HG03196 (cell line): Measurements from ENCODE around the gene KIAA0040.

Experiments used
- ATAC-seq: cut with Tn5 transposase; IDR thresholded peaks from one replicate; pipeline ENCODE4 v1.9.1; 2021; ENCODE audit not compliant: unreplicated experiment

Gene KIAA0040

DNA sequence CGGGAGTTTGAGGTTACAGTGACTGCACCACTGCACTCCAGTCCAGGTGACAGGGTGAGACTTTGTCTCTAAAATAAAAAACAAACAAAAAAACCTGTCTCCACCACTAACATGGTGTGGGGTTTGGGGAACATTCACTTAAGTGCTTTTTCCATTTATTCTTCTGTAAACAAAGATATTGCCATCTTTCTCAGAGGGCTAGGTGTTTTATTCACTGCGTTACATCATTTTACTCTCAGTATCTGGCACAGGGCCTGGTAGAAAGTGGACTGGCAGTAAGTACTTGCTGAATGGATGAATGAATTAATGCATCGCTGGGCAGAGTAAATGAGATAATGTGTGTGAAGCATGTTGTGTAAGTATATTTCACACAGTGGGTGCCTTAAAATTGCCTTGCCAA is 20.1 kb downstream of the KIAA0040 start:
- ATAC-seq = no peak

DNA sequence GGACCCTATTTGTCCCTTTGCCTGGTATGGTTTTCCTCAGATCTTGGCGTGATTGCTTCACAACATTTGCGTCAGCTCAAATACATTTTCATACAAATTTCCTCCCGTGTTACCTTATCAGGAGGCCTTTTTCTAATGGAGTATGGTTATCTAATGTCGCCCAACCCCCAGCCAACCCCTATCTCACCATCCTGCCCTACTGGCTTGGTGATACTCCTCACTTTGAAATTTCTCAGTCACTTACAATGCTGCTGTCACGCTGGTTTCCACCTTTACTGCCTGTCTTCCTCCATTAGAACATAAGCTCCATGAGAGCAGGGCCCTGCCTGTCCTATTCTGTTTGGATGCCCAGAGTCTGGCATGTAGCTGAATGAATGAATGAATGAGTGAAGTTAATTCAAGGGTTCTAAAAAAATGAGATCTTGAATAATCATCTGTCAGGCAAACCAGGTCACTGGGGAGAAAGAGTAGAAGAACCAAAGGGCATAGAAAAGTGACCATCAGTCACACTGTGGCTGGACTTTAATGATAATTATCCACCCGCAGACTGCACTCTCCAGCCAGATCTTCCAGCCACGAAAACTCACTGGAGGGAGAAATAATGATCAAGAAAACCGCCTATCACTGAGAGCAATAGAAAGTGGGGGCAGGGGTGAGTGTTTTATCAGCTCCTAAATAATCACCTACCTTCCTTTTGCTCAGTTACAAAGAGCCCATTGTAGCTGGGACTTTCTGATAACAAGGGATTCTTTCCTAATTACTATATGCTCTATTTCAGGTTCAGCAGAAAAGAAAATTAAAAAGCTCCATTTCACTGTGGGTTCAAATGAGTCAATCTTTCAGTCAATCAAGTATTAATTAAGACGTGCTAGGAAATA is 21.3 kb downstream of the KIAA0040 start:
- ATAC-seq = no peak

DNA sequence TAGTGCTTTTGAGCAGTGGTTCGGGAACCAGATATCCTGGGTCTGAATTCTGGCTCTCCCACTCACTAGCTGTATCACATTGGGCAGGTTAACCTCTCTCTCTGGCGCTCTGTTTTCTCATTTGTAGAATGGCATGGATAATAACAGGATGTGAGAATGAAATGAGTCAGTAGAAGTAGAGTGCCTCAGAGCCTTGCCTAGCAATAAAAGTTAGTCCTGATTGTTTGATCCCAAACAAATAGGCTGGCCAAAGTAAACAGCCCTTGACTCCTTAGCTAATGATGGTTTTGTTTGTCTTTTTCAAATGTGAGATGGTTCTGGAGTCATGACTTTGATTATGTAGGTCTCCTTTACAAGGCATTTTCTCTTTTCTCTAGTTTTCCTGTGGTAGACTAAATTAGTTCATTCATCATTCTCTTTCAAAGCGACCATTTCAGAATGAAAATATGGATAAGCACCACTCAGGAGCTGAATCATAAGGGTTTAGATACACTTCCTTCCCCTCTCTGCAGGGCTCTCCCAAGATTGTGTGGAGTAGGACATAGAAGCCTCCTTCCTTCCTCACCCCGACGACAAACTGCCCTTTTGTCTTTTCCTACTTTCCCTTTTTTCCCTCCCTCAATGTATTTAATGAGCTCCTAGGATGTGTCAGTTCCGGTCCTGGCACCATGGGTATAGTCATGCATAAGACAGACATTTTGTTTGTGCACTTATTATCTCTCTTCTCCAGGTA is 23.1 kb downstream of the KIAA0040 start:
- ATAC-seq = no peak

DNA sequence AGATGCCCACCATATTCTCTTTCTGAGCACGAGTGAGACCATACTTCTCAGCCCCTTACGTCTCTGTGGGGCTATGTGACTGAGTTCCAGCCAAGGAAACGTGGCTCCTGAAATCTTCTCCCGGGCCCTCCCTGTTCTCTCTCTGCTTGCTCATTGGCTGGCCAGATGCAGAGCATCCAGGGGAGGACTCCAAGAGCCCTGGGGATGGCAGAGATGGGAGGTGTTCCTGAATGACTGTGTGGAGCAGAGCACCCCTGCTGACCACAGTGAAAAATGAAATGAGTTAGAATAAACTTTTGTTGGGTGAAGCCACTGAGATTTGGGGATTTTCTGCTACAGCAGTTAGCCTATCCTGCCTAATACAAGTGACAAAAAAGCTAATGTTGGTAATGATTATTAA is 23.8 kb downstream of the KIAA0040 start:
- no peak for ATAC-seq

DNA sequence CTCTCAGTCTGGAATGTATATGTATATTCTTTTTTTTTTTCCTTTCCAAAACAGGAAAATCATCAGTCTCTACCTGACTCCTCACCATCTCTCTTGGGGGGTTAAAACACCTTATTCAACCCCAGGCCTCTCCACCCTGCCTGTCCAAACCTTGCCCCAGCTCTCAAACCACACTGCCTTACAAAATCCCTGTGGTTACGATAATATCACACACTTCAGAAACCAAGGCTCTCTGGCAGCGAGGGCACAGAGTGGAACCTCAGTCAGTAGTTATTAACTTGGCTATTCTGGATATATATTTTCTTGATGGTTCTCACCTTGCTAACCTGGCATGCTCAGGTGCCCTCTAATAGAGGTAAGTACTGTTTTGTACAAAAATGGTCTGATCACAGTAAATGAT is 24.7 kb downstream of the KIAA0040 start:
- ATAC-seq = no peak

DNA sequence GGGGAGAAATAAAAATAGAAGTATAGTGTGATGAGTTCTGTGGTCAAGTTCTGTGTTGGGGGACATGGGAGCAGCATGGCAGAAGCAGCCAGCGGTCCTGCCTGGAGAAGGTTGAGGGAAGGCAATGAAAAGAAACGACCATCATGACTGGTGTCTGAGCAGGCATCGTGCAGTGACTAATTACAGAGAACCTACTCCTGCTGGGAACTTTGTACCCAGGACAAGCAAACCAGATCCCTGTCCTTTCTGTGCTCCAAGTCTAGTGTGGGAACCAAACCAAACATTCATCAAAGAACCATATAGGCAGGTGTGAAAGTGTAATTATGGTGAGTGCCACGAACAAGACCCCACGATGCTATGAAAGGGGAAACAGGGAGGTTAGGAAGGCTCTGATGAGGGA is 25.8 kb downstream of the KIAA0040 start:
- no peak for ATAC-seq

DNA sequence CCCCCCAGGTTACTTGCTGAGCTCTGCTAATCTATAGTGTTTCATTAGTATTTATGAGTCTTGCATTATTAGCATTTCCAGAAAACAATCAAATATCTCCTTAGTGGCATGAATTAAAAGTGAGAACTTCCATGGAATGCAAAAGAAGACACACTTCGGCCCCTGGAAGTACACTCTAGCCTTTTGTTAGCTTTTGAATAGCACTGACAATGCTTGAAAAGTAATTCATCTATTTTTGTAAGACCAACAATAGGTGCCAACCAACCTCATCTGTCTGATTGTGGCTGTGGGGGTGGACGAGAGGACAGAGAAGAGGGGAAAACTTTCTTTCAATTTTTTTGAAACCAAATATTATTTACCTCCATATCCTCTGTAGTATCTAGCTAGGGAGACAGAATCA is 27.8 kb downstream of the KIAA0040 start:
- no peak for ATAC-seq

DNA sequence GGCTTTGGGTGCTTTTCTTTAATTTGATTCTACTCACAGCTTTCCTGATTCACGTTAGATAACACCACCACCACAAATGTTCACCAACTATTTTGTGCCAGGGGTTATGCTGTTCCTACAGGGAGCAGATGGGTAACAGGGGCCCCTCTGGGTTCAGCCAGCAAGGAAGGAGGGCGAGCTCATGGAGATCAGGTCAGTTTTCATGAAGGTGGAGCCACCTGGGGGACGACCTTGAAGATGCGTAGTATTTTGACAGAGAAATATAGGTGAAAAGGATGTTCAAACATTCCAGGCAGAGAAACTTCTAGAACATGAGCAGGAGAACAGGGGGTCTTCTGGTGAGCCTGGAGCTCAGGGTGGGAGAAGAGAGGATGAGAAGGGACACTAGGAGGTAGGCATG is 28.9 kb downstream of the KIAA0040 start:
- no peak for ATAC-seq

DNA sequence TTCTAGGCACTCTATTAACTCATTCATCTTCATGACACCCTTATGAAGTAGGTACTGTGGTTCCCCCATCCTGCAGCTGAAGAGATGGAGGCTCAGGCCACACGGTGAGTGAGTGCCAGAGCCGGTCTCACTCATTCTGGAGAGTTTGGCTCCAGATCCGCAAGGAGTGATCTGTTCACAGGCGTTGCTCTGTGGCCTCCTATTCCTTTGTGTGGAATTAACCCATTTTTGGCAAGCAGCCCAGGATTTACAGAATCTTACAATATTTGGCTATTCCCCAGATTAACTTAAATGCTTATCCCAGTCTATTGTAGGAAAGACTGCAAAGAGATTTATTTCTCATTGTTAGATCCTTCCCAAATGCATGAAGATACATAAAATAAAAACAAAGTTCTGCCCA is 29.6 kb downstream of the KIAA0040 start:
- ATAC-seq = no peak

DNA sequence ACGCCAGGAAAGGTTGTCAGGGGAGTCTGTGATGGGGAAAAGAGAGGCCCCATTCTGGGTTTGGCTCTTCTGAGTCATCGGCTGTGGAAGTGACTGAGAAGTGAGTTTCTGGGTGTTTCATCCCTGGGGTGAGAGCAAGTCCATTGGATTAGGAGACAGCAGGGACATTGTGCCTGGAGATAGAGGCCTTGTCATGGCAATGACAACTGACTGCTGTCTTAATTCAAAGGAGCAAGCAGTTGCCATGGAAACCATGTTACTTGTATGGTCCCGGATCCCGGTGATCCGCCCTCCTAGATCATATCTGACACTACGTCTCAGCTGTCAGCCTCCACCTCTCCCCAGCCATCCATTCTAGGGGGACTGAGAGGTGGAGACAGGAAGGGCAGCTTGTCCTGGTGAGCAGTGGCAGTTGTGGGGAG is 34.4 kb downstream of the KIAA0040 start:
- no peak for ATAC-seq

DNA sequence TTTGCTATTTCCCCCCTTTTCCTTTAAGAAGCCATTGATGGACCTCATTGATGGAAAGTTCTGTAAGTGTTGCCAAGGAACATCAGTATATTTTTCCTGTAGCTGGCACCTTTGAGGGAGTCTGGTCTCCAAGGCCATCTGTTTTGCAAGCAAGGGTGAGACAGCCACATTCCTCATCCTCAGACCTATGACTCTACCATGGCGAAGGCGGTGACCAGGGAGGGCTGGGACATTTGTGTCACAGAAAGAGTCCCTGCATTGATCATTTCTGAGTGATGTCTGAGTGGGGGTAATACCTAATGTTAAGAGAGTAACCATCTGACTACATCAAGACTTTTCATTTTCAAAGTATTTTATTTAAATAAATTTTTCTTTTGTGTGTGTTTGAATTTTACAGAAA is 35.4 kb downstream of the KIAA0040 start:
- no peak for ATAC-seq

DNA sequence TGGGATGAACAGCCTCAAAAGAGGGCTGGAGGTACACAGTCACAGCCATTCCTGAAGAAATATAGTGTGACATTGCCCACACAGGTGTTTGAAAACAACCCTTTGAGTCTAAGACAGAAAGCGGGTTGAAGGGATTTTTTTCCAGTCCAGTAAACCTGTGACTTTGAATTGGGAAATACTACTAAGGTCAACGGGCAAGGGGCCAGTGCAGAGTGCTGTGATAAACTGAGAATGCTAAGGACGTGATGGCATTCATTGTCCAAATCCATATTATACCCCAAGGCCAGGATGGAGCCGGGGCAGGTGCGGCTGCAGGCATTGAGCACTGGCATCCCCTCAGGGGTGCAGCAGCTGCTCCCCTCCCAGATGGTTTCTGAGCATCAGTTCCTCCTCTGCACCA is 36.6 kb downstream of the KIAA0040 start:
- ATAC-seq = no peak

DNA sequence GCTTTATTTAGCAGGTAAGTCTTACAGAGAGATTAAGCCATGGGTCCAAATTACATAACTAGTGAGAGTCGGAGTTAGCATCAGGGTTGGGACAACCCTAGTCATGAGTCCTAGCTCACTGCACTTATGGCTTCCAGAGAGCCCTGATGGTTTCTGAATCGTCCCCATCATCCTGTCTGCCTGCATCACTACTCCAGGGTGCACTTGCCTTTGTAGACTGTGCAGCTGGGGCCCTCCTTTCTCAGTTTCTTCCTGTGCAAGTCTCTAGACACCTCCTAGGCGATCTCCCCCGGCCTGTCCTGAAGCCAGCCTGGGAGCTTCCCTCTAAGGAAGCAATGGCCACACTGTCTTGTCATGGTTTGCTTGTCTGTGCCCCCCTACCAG is 37.1 kb downstream of the KIAA0040 start:
- no peak for ATAC-seq

DNA sequence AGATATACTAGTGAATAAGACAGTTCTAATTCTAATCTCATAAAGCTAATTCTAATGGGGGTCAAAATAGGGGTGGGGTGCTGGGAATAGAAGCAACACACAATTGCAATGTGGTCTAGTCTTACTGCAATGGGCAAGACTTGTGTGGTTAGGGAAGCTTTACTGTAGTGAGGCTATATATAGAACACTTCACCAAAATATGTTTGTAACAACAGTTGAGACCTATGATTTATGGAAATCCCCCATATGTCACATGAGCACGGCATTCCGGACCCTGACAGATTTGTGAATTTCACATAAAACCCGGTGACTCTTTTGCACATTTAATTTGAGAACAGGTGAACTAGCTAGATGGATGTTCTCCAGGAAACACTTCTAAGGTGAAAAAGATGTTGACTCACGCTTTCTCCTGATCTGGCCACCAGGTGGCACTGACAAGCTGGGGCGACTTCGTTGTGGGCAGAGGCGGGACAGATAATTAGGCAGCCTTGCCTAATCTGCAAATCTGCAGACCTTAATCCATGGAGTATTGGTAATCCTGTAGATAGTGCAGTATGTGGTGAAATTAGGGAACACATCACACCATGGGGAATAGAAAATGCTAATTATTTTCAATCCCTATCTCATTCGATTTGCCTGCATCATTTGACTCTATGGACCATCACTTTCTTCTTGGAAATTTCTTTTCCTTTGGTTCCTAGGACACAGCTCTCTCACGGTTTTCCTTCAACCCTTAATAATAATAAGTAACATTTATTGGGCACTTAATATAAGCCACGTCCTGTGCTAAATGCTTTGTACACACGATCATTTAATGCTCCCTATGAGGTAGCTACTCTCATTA is 37.7 kb downstream of the KIAA0040 start:
- no peak for ATAC-seq

DNA sequence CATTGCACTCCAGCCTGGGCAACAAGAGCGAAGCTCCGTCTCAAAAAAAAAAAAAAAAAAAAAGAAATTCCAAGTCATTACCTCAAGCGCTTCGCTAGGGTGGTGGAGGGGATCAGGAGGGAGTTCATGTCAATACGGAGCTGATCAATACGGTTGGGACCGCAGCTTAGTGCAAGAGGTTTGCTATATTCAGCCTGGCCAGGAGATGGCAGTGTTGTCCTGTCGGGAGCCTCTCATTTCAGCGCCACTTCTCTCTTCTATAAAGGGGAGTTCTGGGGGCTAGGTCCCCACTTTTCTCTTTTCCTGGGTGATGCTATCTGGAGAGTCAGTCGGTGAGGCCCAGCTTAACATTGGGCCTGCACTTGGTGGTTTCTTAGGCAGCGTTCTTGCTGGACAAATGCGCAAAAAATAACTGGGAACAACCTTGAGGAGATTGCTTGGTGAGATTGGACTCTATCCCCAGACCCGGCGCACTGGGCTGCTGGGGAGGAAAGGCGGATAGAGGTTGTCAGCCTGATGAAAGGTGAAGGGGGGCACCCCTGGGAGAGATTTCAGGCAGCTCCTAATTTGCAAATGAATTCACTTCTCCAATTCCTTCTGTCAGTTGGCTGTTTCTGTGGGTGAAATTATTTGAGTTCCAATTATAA is 40.4 kb downstream of the KIAA0040 start:
- ATAC-seq = no peak

DNA sequence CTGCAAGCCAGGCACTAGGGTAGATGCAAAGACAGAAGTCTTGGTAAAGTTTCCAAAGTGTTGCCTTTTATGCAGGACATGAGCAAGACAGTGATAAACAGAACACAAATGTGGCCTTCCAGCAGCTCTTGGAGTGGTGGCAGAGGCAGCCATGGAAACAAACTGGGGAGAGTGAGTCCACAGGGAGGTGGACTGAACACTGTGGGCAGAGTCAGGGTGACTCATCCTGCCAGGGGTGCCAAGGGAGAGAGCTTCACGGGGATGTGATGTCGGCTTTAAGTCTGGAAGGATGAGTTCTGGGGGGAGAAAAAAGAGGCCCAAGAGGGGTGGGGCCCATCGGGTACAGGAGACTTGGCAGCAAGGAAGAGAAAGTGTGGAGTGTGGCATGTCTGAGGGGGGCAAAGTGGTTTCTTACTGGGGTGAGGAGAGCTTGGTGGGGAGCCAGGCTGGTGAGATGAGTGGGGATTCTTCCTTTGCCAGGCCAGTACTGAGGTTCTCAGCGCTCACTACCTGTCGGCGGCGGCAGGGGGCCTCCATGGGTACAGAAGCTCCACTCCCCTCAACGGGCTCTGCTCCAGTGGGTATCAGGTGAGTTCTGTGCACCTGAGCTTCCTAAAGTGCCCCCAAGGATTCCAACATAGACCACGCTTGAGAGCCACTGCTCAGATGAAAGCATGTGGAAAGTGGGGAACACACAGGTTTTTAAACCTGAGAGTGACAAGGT is 41.8 kb downstream of the KIAA0040 start:
- ATAC-seq = no peak

DNA sequence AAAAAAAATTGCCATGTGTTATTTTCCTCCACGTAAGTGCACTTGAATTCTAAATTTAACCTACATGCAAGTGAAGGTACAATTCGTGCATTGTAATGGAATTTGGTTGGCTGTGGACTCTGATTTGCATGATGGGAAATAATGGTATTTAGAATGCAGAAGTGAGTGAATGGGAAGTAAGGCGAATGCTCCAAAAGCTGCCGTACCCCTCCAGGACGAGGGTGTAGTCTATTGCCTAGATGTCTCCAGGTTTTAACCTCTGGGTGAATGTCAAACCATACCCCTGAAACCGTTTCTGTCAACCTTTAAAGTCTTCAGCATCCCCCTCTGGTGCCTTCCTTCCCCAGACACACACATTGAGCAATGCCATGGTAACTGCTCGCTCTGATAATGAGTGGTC is 44.5 kb downstream of the KIAA0040 start:
- no peak for ATAC-seq

DNA sequence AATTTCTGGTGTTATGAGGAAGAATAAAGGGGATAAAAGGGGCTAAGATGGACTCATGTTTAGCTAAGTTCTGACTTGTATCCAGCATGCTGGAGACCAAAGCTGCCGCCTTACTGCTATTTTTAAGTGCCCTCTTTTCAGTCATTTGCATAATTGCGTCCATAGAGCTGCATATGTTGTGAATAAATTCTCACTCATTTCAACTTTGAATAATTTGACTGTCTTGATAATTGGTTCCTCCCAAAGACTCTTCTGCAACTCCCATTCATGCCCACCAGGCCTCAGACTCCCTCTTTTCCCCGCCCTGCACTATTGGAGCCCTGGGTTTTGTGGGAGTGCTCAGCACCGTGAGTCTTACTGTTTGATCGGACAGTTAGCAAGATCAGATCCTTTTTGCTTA is 45.0 kb downstream of the KIAA0040 start:
- ATAC-seq = no peak

DNA sequence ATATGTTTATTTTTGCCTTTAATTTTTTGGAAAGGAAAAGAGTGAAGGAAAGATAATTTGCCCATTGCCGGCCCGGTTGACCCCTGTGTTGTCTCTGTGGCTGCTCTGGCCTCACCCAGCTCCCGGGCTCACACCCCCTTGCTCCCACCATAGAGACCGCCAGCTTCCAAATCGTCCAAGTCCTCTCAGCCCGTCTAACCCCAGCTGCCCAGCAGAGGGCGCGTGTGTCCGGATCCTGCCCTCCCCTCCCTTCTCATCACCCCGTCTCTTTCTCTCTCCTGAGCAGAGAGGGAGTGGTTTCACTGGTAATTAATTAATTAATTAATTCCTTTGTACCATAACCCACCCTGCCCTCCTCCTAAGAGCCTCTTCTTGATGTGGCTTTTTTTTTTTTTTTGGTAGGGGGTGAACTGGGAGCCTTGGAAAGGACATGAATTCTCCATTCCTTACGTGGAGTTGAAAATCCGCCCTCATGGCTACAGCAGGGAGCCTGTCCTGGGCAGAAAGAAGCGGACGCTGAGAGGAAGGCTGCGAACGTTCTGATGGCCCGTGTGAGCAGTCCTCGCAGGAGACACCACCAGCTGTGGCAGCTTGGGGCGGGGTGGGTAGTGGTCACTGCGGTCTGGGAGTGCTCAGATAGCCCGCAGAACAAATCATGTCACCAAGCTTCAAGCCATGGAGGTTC is 45.9 kb downstream of the KIAA0040 start:
- ATAC-seq = no peak
